Measurements from ENCODE around the gene COL18A1.

- TF ChIP-seq CTCF (IDR thresholded peaks at IDR 0.05; ENCODE audit: poor library complexity), result no peak
- TF ChIP-seq EZH2 (IDR thresholded peaks at IDR 0.05; ENCODE audit: borderline replicate concordance), result no peak
- no peak for TF ChIP-seq EZH2phosphoT487 (IDR thresholded peaks at IDR 0.05; ENCODE audit: low read depth, severe bottlenecking, unreplicated experiment)
Measured at GRCh38 chr21:45537746-45538291, 132.9 kb downstream of the COL18A1 start.

Measured in hepatocyte (in vitro differentiated cells).